Adrenal gland (tissue), 5 donors: Measurements from ENCODE around the gene PLEKHA6.

ENCODE experiments used
- CTCF ChIP-seq, 6 experiments: fragments of 450-650 bp in 4 of 6; fragments of 200-600 bp in 2 of 6; sonication (generic) in 1 of 6; IDR thresholded peaks; 1 replicate in 5 of 6; 2 replicates in 1 of 6; pipeline versions ENCODE4 v1.5.1 to v1.8.0; 2016 to 2021; ENCODE audit warnings: antibody characterized with exemption in 6 of 6, mild to moderate bottlenecking in 2 of 6, moderate library complexity in 1 of 6
- POLR2A ChIP-seq, 2 donors: fragments of 450-650 bp; IDR thresholded peaks; one replicate each; pipeline ENCODE4 v1.6.1; 2017; ENCODE audit warnings: antibody characterized with exemption in 2 of 2, mild to moderate bottlenecking in 2 of 2, moderate library complexity in 1 of 2
- donor health status: DM: no; HTN: no; CAD: no.

- TF ChIP-seq CTCF (IDR thresholded peaks at IDR 0.05) (no peak), POLR2A (IDR thresholded peaks at IDR 0.05) (no peak)
These were observed 35.8 kb downstream of the PLEKHA6 start for GRCh38 chr1:204323887-204324286.
